HEK293 (cell line): ENCODE measurements around the gene NXPH1.

Experiments
- CTCF ChIP-seq: fragments of 450-650 bp; formaldehyde crosslinking; IDR thresholded peaks from 2 replicates; pipeline ENCODE4 v1.5.1; 2016; ENCODE audit warnings: missing biosample characterization, missing genetic modification characterization
- KLF8 ChIP-seq: fragments of 450-650 bp; formaldehyde crosslinking; IDR thresholded peaks from 2 replicates; pipeline ENCODE4 v1.5.1; 2016; ENCODE audit warnings: missing biosample characterization, missing genetic modification characterization
- REST ChIP-seq: fragments of 450-650 bp; formaldehyde crosslinking; IDR thresholded peaks from 2 replicates; pipeline ENCODE4 v1.5.1; 2016; ENCODE audit warnings: missing biosample characterization, missing genetic modification characterization
- YY1 ChIP-seq: fragments of 450-650 bp; formaldehyde crosslinking; IDR thresholded peaks from 2 replicates; pipeline ENCODE4 v1.5.1; 2018; ENCODE audit warnings: missing biosample characterization, missing genetic modification characterization
- ZNF16 ChIP-seq: fragments of 450-650 bp; formaldehyde crosslinking; IDR thresholded peaks from 2 replicates; pipeline ENCODE4 v1.5.1; 2016; ENCODE audit warnings: low read depth, missing biosample characterization, missing genetic modification characterization
- ZNF175 ChIP-seq: fragments of 450-650 bp; formaldehyde crosslinking; IDR thresholded peaks from 2 replicates; pipeline ENCODE4 v1.5.1; 2016; ENCODE audit warnings: missing biosample characterization, missing genetic modification characterization
- ZNF521 ChIP-seq: fragments of 450-650 bp; formaldehyde crosslinking; IDR thresholded peaks from 2 replicates; pipeline ENCODE4 v1.5.1; 2017; ENCODE audit warnings: missing biosample characterization, mild to moderate bottlenecking, missing genetic modification characterization

DNA sequence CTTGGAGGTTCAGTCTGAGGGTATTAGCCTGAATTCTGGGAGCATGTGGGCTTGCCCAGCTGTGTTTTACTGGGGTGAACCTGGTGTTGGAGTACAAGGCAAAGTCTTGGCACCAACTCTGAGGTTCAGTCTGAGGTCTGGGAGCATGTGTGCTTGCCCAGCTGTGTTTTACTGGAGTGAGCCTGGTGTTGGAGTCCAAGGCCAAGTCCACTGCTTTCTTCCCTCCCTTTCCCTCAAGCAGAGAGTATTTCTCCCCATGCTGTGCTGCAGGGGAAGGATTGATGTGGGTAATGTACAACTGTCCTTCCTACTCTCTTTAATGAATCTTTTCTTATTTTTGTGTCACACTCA, 236.1 kb downstream of the NXPH1 start:
- TF ChIP-seq YY1 (tag by site-specific recombination) (no peak), ZNF521 (tag by site-specific recombination) (no peak), REST (no peak), CTCF (no peak), ZNF16 (tag by site-specific recombination) (no peak), ZNF175 (no peak), KLF8 (no peak)
